ENCODE measurements around the gene ROBO3. TPM values are rescaled to one million over a fixed set of nuclear protein-coding genes. Genes with fewer than 3 reads are reported as not detected.

The ROBO3 gene
- total RNA-seq, 4 donors from 2014 or later = 5.0 to 10.8 (median 8.5) TPM

DNA sequence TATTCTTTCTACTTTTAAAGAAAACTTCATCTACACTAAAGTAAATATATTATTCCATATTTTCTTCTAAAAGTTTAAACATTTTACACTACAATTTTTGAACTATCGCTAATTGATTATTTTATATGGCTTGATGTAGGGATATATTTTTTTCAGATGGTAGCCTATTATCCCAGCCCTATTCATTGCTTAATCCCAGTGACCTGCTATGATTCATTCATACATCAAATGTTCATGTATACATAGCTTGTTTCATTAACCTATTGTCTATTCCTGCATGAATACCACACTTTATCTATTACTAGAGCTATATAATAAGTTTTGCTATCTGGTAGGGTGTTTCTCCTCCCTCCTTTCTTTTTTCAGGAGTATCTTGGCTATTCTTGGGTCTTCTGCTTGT lies 37.4 kb downstream of the ROBO3 start:
- Histone ChIP-seq H3K36me3 (no peaks in the 10 kb centered on the region), H3K27me3 (peaks cover 0 to 16% (median 0%) of the 10 kb centered on the region in 4 donors), H3K9me3 (no peaks in the 10 kb centered on the region), H3K4me1 (peaks cover 24 to 26% (median 25%) of the 10 kb centered on the region in 4 donors), H3K27ac (replicated peaks in 1 of 4) (no peak overlapping the region), H3K4me3 (no peak overlapping the region)
- no peak for DNase-seq (ENCODE audit: extremely low spot score)
- 100% methylated on average over 1 of the region's 1 CpG for WGBS
- intact Hi-C loops (cut with DNase I) = no loop called here
- TF ChIP-seq, protein P1, sequence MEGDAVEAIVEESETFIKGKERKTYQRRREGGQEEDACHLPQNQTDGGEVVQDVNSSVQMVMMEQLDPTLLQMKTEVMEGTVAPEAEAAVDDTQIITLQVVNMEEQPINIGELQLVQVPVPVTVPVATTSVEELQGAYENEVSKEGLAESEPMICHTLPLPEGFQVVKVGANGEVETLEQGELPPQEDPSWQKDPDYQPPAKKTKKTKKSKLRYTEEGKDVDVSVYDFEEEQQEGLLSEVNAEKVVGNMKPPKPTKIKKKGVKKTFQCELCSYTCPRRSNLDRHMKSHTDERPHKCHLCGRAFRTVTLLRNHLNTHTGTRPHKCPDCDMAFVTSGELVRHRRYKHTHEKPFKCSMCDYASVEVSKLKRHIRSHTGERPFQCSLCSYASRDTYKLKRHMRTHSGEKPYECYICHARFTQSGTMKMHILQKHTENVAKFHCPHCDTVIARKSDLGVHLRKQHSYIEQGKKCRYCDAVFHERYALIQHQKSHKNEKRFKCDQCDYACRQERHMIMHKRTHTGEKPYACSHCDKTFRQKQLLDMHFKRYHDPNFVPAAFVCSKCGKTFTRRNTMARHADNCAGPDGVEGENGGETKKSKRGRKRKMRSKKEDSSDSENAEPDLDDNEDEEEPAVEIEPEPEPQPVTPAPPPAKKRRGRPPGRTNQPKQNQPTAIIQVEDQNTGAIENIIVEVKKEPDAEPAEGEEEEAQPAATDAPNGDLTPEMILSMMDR (IDR thresholded peaks at IDR 0.05) = no peak
- no peak for TF ChIP-seq POLR2A (IDR thresholded peaks at IDR 0.05; ENCODE audit: low read depth)
- TF ChIP-seq EP300 (IDR thresholded peaks at IDR 0.05) = no peak
- TF ChIP-seq POLR2AphosphoS5 (IDR thresholded peaks at IDR 0.05) = no peak

DNA sequence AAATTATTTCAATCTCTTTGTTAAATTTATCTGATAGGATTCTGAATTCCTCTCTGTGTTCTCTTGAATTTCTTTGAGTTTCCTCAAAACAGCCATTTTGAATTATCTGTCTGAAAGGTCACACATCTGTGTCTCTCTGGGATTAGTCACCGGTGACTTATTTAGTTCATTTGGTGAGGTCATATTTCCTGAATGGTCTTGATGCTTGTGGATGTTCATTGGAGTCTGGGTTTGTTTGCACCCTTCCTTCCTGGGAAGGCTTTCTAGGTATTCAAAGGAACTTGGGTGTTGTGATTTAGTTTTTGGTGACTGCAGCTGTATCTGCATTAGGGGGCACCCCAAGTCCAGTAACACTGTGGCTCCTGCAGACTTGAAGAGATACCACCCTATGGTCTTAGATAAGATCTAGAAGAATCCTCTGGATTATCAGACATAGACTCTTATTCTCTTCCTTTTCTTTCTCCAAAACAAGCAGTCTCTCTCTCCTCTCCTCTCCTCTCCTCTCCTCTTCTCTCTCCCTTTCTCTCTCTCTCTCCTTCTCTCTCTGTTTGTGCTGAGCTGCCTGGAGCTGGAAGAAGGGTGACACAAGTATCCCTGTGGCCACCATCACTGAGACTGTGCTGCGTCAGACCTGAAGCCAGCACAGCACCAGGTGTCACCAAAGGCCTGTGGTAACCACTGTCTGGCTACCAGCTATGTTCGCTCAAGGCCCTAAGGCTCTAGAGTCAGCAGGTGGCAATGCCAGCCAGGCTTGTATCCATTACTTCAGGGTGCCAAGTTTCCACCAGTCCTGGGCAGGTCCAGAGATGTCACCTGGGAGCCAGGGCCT lies 50.5 kb downstream of the ROBO3 start:
- no peak for TF ChIP-seq EP300 (IDR thresholded peaks at IDR 0.05)
- TF ChIP-seq, protein P1 (IDR thresholded peaks at IDR 0.05) = no peak
- TF ChIP-seq POLR2AphosphoS5 (IDR thresholded peaks at IDR 0.05) = no peak
- no peak for TF ChIP-seq POLR2A (IDR thresholded peaks at IDR 0.05; ENCODE audit: low read depth)
- no peak for DNase-seq (ENCODE audit: extremely low spot score)
- WGBS = 80% methylated on average over 3 of the region's 3 CpGs
- no peaks in the 10 kb centered on the region for H3K36me3 ChIP-seq
- H3K4me1 ChIP-seq = peaks cover 0 to 8% (median 5%) of the 10 kb centered on the region in 4 donors
- no peak overlapping the region for H3K4me3 ChIP-seq
- intact Hi-C loops (cut with DNase I) = no loop called here
- peaks cover 0 to 8% (median 0%) of the 10 kb centered on the region in 4 donors for H3K27me3 ChIP-seq
- no peak overlapping the region for H3K27ac ChIP-seq (replicated peaks in 1 of 4)
- H3K9me3 ChIP-seq = no peaks in the 10 kb centered on the region

DNA sequence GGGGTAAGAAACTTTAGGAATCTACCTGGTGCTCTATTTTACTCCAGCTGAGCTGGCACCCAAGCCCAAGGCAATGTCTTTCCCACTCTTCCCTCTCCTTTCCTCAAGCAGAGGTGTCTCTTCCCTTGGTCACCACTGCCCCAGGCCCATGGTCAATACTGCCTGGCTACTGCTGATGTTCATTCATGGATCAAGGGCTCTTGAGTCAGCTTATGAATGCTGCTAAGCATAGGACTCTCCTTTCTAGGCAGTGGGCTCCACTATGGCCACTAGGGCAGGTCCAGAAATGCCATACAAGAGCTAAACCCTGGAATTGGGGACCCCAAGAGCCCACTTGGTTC lies 51.1 kb downstream of the ROBO3 start:
- intact Hi-C loops (cut with DNase I) = no loop called here
- Histone ChIP-seq H3K27ac (replicated peaks in 1 of 4) (no peak overlapping the region), H3K36me3 (no peaks in the 10 kb centered on the region), H3K4me3 (no peak overlapping the region), H3K27me3 (peaks cover 0 to 14% (median 0%) of the 10 kb centered on the region in 4 donors), H3K9me3 (no peaks in the 10 kb centered on the region), H3K4me1 (peaks cover 5 to 14% (median 11%) of the 10 kb centered on the region in 4 donors)
- DNase-seq (ENCODE audit: extremely low spot score) = no peak
- TF ChIP-seq POLR2AphosphoS5 (IDR thresholded peaks at IDR 0.05) = no peak
- no peak for TF ChIP-seq POLR2A (IDR thresholded peaks at IDR 0.05; ENCODE audit: low read depth)
- no peak for TF ChIP-seq EP300 (IDR thresholded peaks at IDR 0.05)
- TF ChIP-seq, protein P1 (IDR thresholded peaks at IDR 0.05) = no peak

DNA sequence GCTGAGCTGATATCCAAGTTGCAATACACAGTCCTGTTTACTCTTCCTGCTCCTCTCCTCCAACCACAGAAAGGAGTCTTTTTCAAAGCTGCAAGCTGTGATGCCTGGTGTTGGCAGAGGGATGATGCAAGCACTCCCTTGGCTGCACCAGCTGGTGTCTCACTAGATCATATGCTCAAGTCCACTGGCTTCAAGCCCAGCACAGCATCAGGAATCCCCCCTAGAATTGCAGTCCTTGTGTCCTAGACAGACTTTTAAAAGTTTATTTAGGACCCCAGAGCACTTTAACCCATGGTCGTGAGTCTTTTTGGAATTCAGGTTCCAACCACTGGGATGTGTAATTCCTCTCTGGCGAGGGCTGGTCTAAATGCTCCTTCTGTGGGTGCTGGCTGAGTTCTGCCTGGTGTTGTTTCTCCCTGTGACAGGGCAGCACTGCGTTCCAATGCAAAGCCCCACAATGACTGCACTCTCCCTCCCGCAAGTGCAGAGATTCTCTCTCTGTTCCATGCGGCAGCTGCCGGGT lies 51.9 kb downstream of the ROBO3 start:
- WGBS = 74% methylated on average over 5 of the region's 6 CpGs
- no peak for TF ChIP-seq POLR2AphosphoS5 (IDR thresholded peaks at IDR 0.05)
- TF ChIP-seq EP300 (IDR thresholded peaks at IDR 0.05) = no peak
- no peak for TF ChIP-seq POLR2A (IDR thresholded peaks at IDR 0.05; ENCODE audit: low read depth)
- TF ChIP-seq, protein P1 (IDR thresholded peaks at IDR 0.05) = no peak

More for the DNA sequence above, 51.9 kb downstream of the ROBO3 start:
- Histone ChIP-seq H3K4me1 (peaks cover 5 to 17% (median 13%) of the 10 kb centered on the region in 4 donors), H3K27ac (replicated peaks in 1 of 4) (no peak overlapping the region), H3K36me3 (no peaks in the 10 kb centered on the region), H3K9me3 (no peaks in the 10 kb centered on the region), H3K4me3 (no peak overlapping the region), H3K27me3 (peaks cover 0 to 18% (median 0%) of the 10 kb centered on the region in 4 donors)
- no peak for DNase-seq (ENCODE audit: extremely low spot score)
- intact Hi-C loops (cut with DNase I) = no loop called here
